Measurements from ENCODE around the gene ZSWIM1. TPM values are rescaled to one million over a fixed set of nuclear protein-coding genes. Genes with fewer than 3 reads are reported as not detected.

The ZSWIM1 gene
- total and polyA plus RNA-seq, 2 of the 8 experiments (the other 6 are each of a cell fraction or from before 2014, with no cell fraction given): 14.1 to 15.6 TPM

DNA sequence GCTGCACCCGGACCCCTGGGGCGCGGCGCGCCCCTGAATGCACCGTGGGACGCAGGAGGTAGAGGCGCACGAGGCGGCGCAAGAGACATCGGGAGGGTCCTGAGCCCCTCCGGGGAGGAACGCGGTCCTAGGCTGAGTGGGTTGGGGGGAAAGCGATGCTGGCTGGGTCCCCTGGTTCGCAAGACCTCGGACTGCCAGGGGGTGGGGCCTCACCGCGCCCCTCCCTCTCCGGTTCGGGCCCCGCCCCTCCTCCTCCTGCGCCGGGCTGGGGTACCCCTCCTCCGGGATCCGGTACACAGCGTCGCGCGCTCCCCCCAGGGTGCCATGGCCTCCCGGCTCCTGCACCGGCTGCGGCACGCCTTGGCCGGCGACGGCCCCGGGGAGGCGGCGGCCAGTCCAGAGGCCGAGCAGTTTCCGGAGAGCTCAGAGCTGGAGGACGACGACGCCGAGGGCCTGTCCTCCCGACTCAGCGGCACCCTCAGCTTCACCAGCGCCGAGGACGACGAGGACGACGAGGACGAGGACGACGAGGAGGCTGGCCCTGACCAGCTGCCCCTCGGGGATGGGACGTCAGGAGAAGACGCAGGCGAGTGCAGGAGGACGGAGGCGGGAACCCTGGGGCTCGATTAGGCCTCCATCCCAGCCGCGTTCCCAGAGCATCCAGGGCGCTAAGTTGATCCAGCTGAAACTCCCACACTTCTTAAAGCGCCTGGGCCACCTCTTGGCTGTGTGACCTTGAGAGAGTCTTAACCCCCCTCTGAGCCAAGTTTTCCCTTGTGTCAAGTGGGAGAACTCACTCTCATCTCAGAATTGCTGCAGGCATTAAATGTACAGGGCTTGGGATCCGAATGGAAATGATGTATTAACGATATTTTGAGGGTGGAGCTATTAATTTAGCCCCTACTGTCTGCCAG lies 46.9 kb upstream of the ZSWIM1 start:
- peaks cover 8% of the 10 kb centered on the region; the same call in 1 of the 2 replicates for H3K23me2 ChIP-seq (ENCODE audit: low read depth, low read length)
- H3K23ac ChIP-seq (ENCODE audit: insufficient read length): no peak overlapping the region
- DNase-seq (ENCODE audit: low read depth in 1 of 2, low spot score in 2 of 2) (peak; percentile 59 to 93), FAIRE-seq (no peak)
- H3K9me3 ChIP-seq (ENCODE audit: insufficient read depth in 2 of 2, low read depth in 1 of 2, low read length in 1 of 2): no peaks in the 10 kb centered on the region
- no peak overlapping the region for H2AK5ac ChIP-seq (ENCODE audit: low read depth, low read length)
- 8% methylated on average over 55 of the region's 71 CpGs; no CpG with 5 or more reads in 1 of the 2 experiments for WGBS, 2 experiments (ENCODE audit: extremely low coverage in 1 of 2, insufficient coverage in 1 of 2, insufficient read length in 1 of 2, insufficient replicate concordance in 2 of 2, low coverage in 1 of 2, low lambda C conversion rate in 2 of 2, missing lambda C conversion rate in 1 of 2)
- POLR2A ChIA-PET (ENCODE audit: partially characterized antibody): interaction anchor here (0.6 to 13.8 kb wide), 18 partner anchors 9 to 138 kb away, joined by 3 to 178 read pairs (median 4); partner anchors contain the start of genes ACOT8, PCIF1, UBE2C and ZNF335
- H3K4me2 ChIP-seq (ENCODE audit: insufficient read depth in 1 of 2, low read depth in 2 of 2, low read length in 2 of 2): peak overlapping the region; percentile 87 to 88
- peak overlapping the region; percentile 90 for H4K8ac ChIP-seq (ENCODE audit: extremely low read depth, insufficient read depth, low read length)
- peak overlapping the region; percentile 75 for H4K91ac ChIP-seq (replicated peaks; ENCODE audit: insufficient read length, low read length)
- H4K5ac ChIP-seq (ENCODE audit: insufficient read length, low read depth, low read length): peak overlapping the region; percentile 93
- peaks cover 0 to 4% of the 10 kb centered on the region in 2 experiments for H4K20me1 ChIP-seq (replicated peaks in 1 of 2; ENCODE audit: control insufficient read depth in 1 of 2, insufficient read depth in 2 of 2, low read length in 2 of 2)
- no peak overlapping the region for H2BK12ac ChIP-seq (ENCODE audit: low read depth, low read length)
- H2BK20ac ChIP-seq (ENCODE audit: low read length): no peak overlapping the region
- peak overlapping the region; percentile 15 to 67 (median 54); a peak in 6 of 7 replicates for H3K9ac ChIP-seq (replicated peaks in 1 of 4; ENCODE audit: extremely low read depth in 1 of 4, low read depth in 3 of 4, low read length in 3 of 4)
- H3K18ac ChIP-seq (ENCODE audit: extremely low read depth, low read length): peak overlapping the region; percentile 88
- H3K79me1 ChIP-seq (ENCODE audit: low read depth, low read length): peaks cover 9% of the 10 kb centered on the region
- H2AFZ ChIP-seq (ENCODE audit: low read length): no peak overlapping the region
- peaks cover 0 to 5% (median 0%) of the 10 kb centered on the region in 4 experiments; a peak in 1 of 8 replicates for H3K36me3 ChIP-seq (ENCODE audit: control insufficient read depth in 2 of 4, insufficient read depth in 4 of 4, low read length in 3 of 4)
- H3K27ac ChIP-seq (ENCODE audit: low read depth, low read length): peak overlapping the region; percentile 73; the same call in 1 of the 2 replicates
- peak overlapping the region; percentile 61 to 77 (median 74) for H3K4me3 ChIP-seq (ENCODE audit: extremely low read depth in 1 of 4, insufficient read depth in 2 of 4, low read depth in 3 of 4, low read length in 4 of 4)
- peak overlapping the region; percentile 83; the same call in 1 of the 2 replicates for H2BK5ac ChIP-seq (ENCODE audit: low read depth, low read length)
- H3K79me2 ChIP-seq (ENCODE audit: control insufficient read depth in 1 of 2, insufficient read depth in 2 of 2, low read length in 2 of 2): peaks cover 0 to 11% of the 10 kb centered on the region in 2 experiments; a peak in 1 of 4 replicates
- no peaks in the 10 kb centered on the region for H3K27me3 ChIP-seq (replicated peaks in 1 of 4; ENCODE audit: control insufficient read depth in 3 of 4, extremely low read depth in 1 of 4, insufficient read depth in 3 of 4, low read length in 3 of 4)
- no peak overlapping the region for H2BK120ac ChIP-seq (replicated peaks; ENCODE audit: low read depth, low read length)
- H3K4ac ChIP-seq (replicated peaks; ENCODE audit: insufficient read length, low read depth, low read length): peak overlapping the region; percentile 87
- no peak overlapping the region for H3K14ac ChIP-seq (ENCODE audit: insufficient read length)
- peaks cover 0 to 17% (median 8%) of the 10 kb centered on the region in 4 experiments; a peak in 6 of 7 replicates for H3K4me1 ChIP-seq (replicated peaks in 1 of 4; ENCODE audit: control insufficient read depth in 3 of 4, insufficient read depth in 4 of 4, low read length in 3 of 4)
- no peak overlapping the region for H2BK15ac ChIP-seq (ENCODE audit: low read length)
- CTCF ChIA-PET (ENCODE audit: partially characterized antibody): interaction anchor here (0.6 to 2.1 kb wide), 8 partner anchors 10 to 1451 kb away, joined by 3 to 5 read pairs (median 3); no protein-coding TSS in a partner anchor
- H3K56ac ChIP-seq (replicated peaks; ENCODE audit: insufficient read length, low read depth, low read length): peak overlapping the region; percentile 54
- TF ChIP-seq GABPA (IDR thresholded peaks at IDR 0.05; ENCODE audit: borderline replicate concordance, insufficient read depth, low read length): 0 out of 2 replicates have a peak, but pooled peaks have one; percentile 3
- TF ChIP-seq EGR1 (IDR thresholded peaks at IDR 0.05; ENCODE audit: borderline replicate concordance, low read depth, low read length): 0 out of 2 replicates have a peak, but pooled peaks have one; percentile 6
- TF ChIP-seq POLR2AphosphoS5 (IDR thresholded peaks at IDR 0.05; ENCODE audit: low read depth, low read length): peak; percentile 75
- TF ChIP-seq HDAC6 (IDR thresholded peaks at IDR 0.05; ENCODE audit: low read depth, low read length): no peak
- TF ChIP-seq KDM4A (IDR thresholded peaks at IDR 0.05; ENCODE audit: low read depth, low read length, severe bottlenecking): peak; percentile 74
- TF ChIP-seq YY1 (IDR thresholded peaks at IDR 0.05; ENCODE audit: low read depth, low read length): 0 out of 2 replicates have a peak, but pooled peaks have one; percentile 3
- 0 out of 4 replicates have a peak, but pooled peaks of 1 of the 2 experiments have one; percentile 21 for TF ChIP-seq HDAC2 (IDR thresholded peaks at IDR 0.05; ENCODE audit: borderline replicate concordance in 1 of 2, low read depth in 2 of 2, low read length in 2 of 2)
- no peak for TF ChIP-seq KDM5A (IDR thresholded peaks at IDR 0.05; ENCODE audit: low read length)
- 0 out of 2 replicates have a peak, but pooled peaks have one; percentile 15 for TF ChIP-seq SP1 (IDR thresholded peaks at IDR 0.05; ENCODE audit: low read depth, low read length)
- no peak for TF ChIP-seq BCL11A (IDR thresholded peaks at IDR 0.05; ENCODE audit: low read depth in 2 of 2, low read length in 2 of 2)

Measured in H1 (cell line).